GM10266 (cell line): ENCODE data around the gene PPP1R15B.

ENCODE experiments used
- DNase-seq: peaks from one replicate; pipeline ENCODE4 v3.0.0; 2012; ENCODE audit errors: extremely low spot score
- TF ChIP-seq, protein P1 (sequence below): IDR thresholded peaks from 2 replicates; pipeline ENCODE4 v1.5.1; 2012; ENCODE audit warnings: mild to moderate bottlenecking, low read depth; ENCODE audit not compliant: control insufficient read depth, insufficient read depth; ENCODE audit errors: missing control alignments

Gene PPP1R15B

DNA sequence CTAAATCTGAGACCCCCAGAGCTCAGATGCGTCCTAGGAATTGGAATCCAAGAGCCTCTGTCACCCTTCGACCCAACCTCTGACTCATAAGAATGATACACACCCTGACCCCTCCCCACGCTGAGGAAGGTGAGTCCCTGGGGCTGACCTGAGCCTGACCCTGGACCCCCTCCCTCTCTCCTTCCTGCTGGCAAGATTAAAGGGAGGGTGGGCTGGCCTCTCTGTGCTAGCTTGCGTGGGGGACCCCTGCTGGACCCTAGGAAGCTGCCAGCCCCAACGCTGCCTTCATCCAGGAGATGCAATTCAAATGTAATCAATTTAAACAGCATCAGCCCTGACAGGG, 52.5 kb downstream of the PPP1R15B start:
- no peak for DNase-seq
- TF ChIP-seq, protein P1, sequence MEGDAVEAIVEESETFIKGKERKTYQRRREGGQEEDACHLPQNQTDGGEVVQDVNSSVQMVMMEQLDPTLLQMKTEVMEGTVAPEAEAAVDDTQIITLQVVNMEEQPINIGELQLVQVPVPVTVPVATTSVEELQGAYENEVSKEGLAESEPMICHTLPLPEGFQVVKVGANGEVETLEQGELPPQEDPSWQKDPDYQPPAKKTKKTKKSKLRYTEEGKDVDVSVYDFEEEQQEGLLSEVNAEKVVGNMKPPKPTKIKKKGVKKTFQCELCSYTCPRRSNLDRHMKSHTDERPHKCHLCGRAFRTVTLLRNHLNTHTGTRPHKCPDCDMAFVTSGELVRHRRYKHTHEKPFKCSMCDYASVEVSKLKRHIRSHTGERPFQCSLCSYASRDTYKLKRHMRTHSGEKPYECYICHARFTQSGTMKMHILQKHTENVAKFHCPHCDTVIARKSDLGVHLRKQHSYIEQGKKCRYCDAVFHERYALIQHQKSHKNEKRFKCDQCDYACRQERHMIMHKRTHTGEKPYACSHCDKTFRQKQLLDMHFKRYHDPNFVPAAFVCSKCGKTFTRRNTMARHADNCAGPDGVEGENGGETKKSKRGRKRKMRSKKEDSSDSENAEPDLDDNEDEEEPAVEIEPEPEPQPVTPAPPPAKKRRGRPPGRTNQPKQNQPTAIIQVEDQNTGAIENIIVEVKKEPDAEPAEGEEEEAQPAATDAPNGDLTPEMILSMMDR, result no peak

DNA sequence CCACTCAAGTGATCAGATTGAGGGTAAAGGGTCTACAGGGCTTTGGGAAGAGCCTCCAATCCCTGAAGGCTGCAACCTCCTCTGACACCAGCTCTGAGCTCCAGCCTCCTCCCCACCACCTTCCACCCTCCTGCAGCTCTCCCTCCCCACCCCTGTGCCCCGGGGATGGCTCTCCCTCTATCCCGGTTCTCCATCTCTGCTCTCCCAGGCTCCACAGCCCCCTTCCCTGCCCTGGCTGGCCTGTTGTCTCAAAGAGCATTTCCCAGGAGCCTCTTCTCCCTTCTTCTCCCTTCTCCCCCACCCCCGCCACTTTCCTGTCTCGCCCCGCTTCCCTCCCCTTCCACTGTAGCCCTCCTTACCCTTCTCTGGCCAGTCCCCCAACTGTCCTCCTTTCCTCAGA, 53.0 kb downstream of the PPP1R15B start:
- DNase-seq, result no peak
- TF ChIP-seq, protein P1, result no peak

DNA sequence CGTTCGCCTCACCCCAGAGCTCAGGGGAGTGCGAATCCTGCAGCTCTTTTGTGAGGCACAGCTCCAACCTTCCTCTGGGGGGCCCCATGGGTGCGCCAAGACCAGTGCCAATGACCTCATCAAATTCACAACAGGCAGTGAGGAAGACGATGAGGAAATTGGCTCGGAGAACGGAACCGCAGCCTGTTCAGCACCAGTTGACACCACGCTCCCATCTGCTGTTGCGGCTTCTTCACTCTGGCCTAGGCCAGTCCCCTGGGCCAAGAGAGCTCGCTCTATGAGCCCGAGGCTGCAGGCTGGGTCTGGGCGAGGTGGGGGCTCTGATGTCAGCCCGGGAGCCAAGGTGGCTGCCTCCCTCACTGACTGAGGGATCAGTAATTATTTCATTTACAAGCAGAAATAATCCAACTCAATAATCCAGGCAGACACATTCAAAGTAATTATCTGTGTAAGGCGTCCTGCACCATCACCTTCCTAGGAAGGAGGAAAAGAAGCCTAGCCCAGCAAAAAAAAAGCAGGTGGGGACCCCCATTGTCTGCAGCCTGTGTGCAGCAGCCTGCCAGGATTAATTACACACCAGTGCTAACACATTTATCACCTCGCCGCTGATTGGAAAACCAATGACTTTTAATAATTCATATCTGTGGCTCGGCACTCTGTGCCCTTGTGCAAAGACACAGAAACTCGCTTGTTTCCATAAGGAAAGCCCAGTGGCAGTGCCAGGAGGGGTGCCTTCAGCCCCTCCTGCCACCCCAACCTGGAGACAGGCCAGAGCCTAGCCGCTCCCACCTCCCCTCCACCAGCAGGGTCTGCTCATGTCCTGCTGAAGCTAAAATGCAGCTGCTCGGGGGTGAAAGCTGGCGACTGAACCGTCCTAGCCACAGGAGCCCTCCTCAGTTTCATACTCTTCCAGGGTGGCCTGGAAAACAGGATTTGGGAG, 53.8 kb downstream of the PPP1R15B start:
- TF ChIP-seq, protein P1, result no peak
- no peak for DNase-seq

DNA sequence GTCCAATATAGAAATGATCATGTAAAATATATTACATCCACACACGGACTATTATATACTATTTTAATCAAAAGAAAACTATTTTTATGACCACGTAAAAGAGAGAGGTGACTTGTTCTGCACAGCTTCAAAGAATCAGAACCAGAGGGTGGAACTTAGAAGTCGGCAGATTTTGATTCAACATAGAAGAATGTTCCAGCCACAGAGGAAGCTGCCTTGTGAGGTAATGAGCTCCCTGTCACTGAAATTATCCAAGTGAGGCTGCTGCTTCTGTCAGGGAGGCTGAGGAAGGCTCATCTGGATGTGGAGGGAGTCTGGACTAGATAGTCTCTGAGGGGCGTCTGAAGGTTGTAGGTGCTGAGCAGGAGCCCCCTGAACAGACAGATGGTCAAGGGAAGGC, 54.6 kb downstream of the PPP1R15B start:
- TF ChIP-seq, protein P1, result no peak
- no peak for DNase-seq

DNA sequence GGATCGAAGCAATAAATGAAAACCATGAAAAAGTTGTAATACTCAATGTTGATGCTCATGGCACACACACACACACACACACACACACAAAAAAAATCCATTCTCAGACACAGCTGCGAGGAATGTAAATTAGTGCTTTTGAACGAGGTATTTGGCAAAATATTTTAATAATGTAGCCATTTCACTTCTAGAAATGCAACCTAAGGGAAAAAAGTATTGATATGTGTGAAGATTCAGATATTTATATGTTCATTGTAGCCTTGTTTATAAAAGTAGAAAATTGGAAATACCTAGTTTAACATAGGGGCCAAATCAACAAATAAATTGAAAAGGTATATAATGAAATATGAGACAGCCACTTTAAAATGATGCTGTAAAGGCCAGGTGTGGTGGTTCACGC, 55.7 kb downstream of the PPP1R15B start:
- TF ChIP-seq, protein P1, result no peak
- no peak for DNase-seq

DNA sequence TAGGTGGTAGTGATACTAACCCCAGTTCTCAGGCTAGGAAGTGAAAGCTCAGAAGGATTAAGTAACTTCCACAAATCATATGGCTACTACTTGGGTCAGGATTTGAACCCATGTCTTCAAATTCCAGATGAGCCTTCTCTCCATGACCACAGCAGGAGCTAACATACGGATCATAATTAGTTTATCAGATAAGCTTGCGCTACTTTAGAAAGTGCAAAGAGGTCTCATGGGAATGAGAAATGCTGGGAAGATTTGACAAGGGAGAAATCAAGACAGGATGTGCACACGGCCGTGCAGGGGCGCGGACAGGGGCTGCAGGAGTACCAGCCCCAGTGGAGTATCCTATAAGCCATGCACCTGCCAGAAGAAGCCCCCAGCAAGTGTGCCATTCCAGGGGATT, 57.0 kb downstream of the PPP1R15B start:
- DNase-seq, result no peak
- TF ChIP-seq, protein P1, result no peak
